ENCODE results near the gene UQCRC1.

DNA sequence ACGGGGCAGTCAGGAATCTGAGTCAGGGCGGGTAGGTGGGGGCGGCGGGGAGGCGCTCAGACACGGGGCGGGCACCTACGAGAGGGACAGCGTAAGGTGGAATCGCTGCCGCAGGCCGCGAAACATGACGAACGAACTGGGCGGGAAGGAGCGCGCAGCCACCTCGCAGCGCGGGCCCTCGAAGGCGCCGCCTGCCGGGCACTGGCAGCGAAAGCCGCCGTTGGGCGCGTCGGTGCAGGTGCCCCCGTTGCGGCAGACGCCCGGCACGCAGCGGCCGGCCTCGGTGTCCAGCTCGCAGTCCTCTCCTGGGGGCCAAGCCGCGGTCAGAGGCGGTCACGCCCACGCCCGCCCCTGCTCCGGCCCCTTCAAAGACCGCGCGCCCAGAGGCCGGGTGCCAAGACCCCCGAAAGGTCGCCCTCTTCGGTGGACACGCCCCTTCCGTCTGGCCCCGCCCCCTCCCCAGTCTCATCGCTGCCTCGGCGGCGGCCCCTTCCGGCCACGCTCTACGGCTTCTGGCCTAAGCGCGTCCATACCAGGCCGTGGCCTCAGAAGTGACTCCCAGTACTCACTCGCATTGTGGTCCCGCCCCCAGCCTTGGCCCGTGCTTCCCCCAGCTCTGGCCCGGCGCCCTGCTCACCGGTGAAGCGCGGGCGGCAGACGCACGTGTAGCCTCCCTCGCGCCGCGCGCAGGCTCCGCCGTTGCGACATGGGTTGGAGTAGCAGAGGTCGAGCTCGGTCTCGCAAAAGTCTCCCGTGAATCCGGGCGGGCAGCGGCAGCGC is 46.8 kb upstream of the UQCRC1 start:
- TF ChIP-seq POLR2AphosphoS5 (IDR thresholded peaks at IDR 0.05) (peak in 1 of 4 donors; percentile 41), POLR2A (IDR thresholded peaks at IDR 0.05) (no peak), EP300 (IDR thresholded peaks at IDR 0.05) (no peak)
- TF ChIP-seq, protein P1, sequence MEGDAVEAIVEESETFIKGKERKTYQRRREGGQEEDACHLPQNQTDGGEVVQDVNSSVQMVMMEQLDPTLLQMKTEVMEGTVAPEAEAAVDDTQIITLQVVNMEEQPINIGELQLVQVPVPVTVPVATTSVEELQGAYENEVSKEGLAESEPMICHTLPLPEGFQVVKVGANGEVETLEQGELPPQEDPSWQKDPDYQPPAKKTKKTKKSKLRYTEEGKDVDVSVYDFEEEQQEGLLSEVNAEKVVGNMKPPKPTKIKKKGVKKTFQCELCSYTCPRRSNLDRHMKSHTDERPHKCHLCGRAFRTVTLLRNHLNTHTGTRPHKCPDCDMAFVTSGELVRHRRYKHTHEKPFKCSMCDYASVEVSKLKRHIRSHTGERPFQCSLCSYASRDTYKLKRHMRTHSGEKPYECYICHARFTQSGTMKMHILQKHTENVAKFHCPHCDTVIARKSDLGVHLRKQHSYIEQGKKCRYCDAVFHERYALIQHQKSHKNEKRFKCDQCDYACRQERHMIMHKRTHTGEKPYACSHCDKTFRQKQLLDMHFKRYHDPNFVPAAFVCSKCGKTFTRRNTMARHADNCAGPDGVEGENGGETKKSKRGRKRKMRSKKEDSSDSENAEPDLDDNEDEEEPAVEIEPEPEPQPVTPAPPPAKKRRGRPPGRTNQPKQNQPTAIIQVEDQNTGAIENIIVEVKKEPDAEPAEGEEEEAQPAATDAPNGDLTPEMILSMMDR (IDR thresholded peaks at IDR 0.05) = peak in 3 of 4 experiments; percentile 26 to 69 (median 46)

Measured in sigmoid colon (tissue), 4 donors.